Measurements from ENCODE around the gene TRPM7. TPM values are rescaled to one million over a fixed set of nuclear protein-coding genes. Genes with fewer than 3 reads are reported as not detected.

The TRPM7 gene
- total RNA-seq, 1 experiment from 2014 or later = 35.1 TPM

DNA sequence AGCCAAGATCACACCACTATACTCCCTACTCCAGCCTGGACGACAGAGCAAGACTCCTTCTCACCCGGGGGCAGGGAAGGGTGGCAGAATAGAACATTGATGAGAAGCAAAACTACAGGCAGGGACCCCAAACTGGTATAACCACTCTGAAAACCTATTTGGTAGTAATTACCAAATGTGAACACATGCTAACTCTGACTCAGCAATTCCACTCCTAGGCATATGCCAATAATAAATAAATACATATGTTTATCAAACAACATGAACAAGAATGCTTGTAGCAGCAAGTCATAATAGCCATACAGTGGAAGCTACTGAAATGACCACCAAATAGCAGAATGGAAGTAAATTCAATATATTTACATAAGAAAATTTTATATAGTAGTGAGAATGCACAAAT lies 109.1 kb downstream of the TRPM7 start:
- Histone ChIP-seq H3K9ac (ENCODE audit: extremely low read depth, insufficient read length, low read length) (no peak overlapping the region), H2AK5ac (ENCODE audit: insufficient read length, low read length) (no peak overlapping the region)
- no peaks in the 10 kb centered on the region for H3K4me1 Mint-ChIP-seq

More for the DNA sequence above, 109.1 kb downstream of the TRPM7 start:
- Histone ChIP-seq H3K18ac (ENCODE audit: insufficient read length, low read depth, low read length) (no peak overlapping the region), H3K56ac (ENCODE audit: insufficient read length, low read depth, low read length) (no peak overlapping the region), H3K4me1 (ENCODE audit: insufficient read depth, low read length) (no peaks in the 10 kb centered on the region), H3K4ac (ENCODE audit: low read depth, low read length) (no peak overlapping the region), H4K5ac (ENCODE audit: insufficient read length, low read depth, low read length) (no peak overlapping the region), H3K79me1 (ENCODE audit: insufficient read depth, low read depth, low read length, poor library complexity, severe bottlenecking) (no peaks in the 10 kb centered on the region), H3K79me2 (ENCODE audit: insufficient read depth, low read length) (no peaks in the 10 kb centered on the region; the same call in 1 of the 2 replicates), H3K27ac (ENCODE audit: insufficient read length, low read depth, low read length) (no peak overlapping the region), H3K23ac (ENCODE audit: insufficient read length, low read depth, low read length) (no peak overlapping the region), H3K23me2 (ENCODE audit: insufficient read length, low read depth, low read length, poor library complexity, severe bottlenecking) (no peaks in the 10 kb centered on the region), H4K20me1 (ENCODE audit: control insufficient read depth, insufficient read depth, insufficient read length) (no peaks in the 10 kb centered on the region), H4K8ac (replicated peaks; ENCODE audit: insufficient read length, low read depth, low read length) (no peak overlapping the region), H3T11ph (ENCODE audit: low read length) (no peak overlapping the region), H2BK20ac (ENCODE audit: low read depth, low read length, poor library complexity, severe bottlenecking) (no peak overlapping the region), H3K4me2 (ENCODE audit: insufficient read depth, insufficient read length, low read length) (no peak overlapping the region), H2AFZ (ENCODE audit: low read length) (no peak overlapping the region), H3K9me3 (ENCODE audit: control insufficient read depth, low read depth, low read length) (no peaks in the 10 kb centered on the region), H4K91ac (ENCODE audit: insufficient read length, low read depth, low read length) (no peak overlapping the region), H2BK5ac (ENCODE audit: insufficient read length, low read length) (no peak overlapping the region), H2BK12ac (ENCODE audit: insufficient read length, low read depth, low read length) (no peak overlapping the region), H2BK120ac (ENCODE audit: low read depth, low read length, poor library complexity, severe bottlenecking) (no peak overlapping the region), H3K14ac (ENCODE audit: insufficient read depth, low read length) (no peak overlapping the region), H2BK15ac (ENCODE audit: low read depth, low read length) (no peak overlapping the region), H3K27me3 (ENCODE audit: insufficient read depth, low read length) (no peaks in the 10 kb centered on the region)
- WGBS (ENCODE audit: extremely low coverage, insufficient read length, low lambda C conversion rate) = no CpG with 5 or more reads among the region's 2 CpGs
- Mint-ChIP-seq H3K27ac (peak overlapping the region in 1 of 3 experiments; percentile 33; a peak in 1 of 7 replicates), H3K4me3 (no peak overlapping the region), H3K27me3 (ENCODE audit: low read depth) (no peaks in the 10 kb centered on the region), H3K36me3 (ENCODE audit: insufficient read depth in 1 of 3, low read depth in 3 of 3) (peaks cover 7 to 62% (median 40%) of the 10 kb centered on the region in 3 experiments; a peak in 6 of 7 replicates), H3K9me3 (no peaks in the 10 kb centered on the region)
- DNase-seq = no peak
- no peak for TF ChIP-seq CTCF (conservative IDR thresholded peaks at IDR 0.05)
